ENCODE results near the gene CARM1.
A peak's percentile ranks its signal among the peaks of the same experiment; 100 is the strongest.
"Not testable (repeated sequence)": the region's sequence is repeated elsewhere in the genome, so short reads cannot be mapped to it uniquely, and the experiment has no call there.

CARM1 gene

GRCh38 chr19:10872546-10873107, 1.3 kb downstream of the CARM1 start:
- Histone ChIP-seq H4K91ac (ENCODE audit: low read length) (no peak overlapping the region), H3K27ac (ENCODE audit: low read length, poor library complexity, severe bottlenecking) (peak overlapping the region; percentile 25), H4K8ac (ENCODE audit: low read length) (peak overlapping the region; percentile 93), H2BK12ac (ENCODE audit: low read length in 2 of 2) (peak overlapping the region in 1 of 2 experiments; percentile 34), H2AFZ (ENCODE audit: low read depth, low read length) (peak overlapping the region; percentile 10), H3K79me1 (replicated peaks; ENCODE audit: low read length, poor library complexity, severe bottlenecking) (peaks cover 15% of the 10 kb centered on the region), H2BK120ac (ENCODE audit: low read depth, low read length) (no peak overlapping the region), H3K9ac (ENCODE audit: low read length) (peak overlapping the region; percentile 90), H3K14ac (ENCODE audit: low read length in 2 of 2) (peak overlapping the region in 1 of 2 experiments; percentile 100), H3K4ac (ENCODE audit: low read depth in 1 of 2, low read length in 2 of 2) (peak overlapping the region in 1 of 2 experiments; percentile 98), H3K23ac (ENCODE audit: low read length in 2 of 2) (no peak overlapping the region), H3K18ac (ENCODE audit: low read depth in 1 of 2, low read length in 2 of 2) (peak overlapping the region in 1 of 2 experiments; percentile 100), H2BK5ac (ENCODE audit: low read depth, low read length, poor library complexity, severe bottlenecking) (no peak overlapping the region), H3K27me3 (ENCODE audit: control insufficient read depth in 1 of 2, insufficient read depth in 1 of 2, low read length in 2 of 2) (no peaks in the 10 kb centered on the region), H2BK15ac (ENCODE audit: low read depth, poor library complexity, severe bottlenecking) (no peak overlapping the region), H2AK5ac (ENCODE audit: low read length, severe bottlenecking) (no peak overlapping the region), H3K9me3 (ENCODE audit: control insufficient read depth, low read length) (no peaks in the 10 kb centered on the region), H3K4me2 (ENCODE audit: low read length, poor library complexity, severe bottlenecking) (peak overlapping the region; percentile 92), H3K4me1 (ENCODE audit: control insufficient read depth, insufficient read depth, low read depth, low read length) (peaks cover 9% of the 10 kb centered on the region), H3K4me3 (ENCODE audit: insufficient read depth in 1 of 2, low read depth in 1 of 2, low read length in 2 of 2) (peak overlapping the region; percentile 86 to 97), H3K36me3 (ENCODE audit: control insufficient read depth in 1 of 2, insufficient read depth in 2 of 2, low read depth in 1 of 2, low read length in 2 of 2) (peaks cover 0 to 4% of the 10 kb centered on the region in 2 experiments)
- WGBS, result 8% methylated on average over 13 of the region's 16 CpGs
- DNase-seq, result no peak

GRCh38 chr19:10874024-10874423, 2.7 kb downstream of the CARM1 start:
- 100% methylated on average over 1 of the region's 1 CpG for WGBS
- no peak for DNase-seq
- Histone ChIP-seq H3K79me1 (replicated peaks; ENCODE audit: low read length, poor library complexity, severe bottlenecking) (peaks cover 19% of the 10 kb centered on the region), H2BK120ac (ENCODE audit: low read depth, low read length) (no peak overlapping the region), H2AK5ac (ENCODE audit: low read length, severe bottlenecking) (no peak overlapping the region), H4K91ac (ENCODE audit: low read length) (no peak overlapping the region), H3K4me2 (ENCODE audit: low read length, poor library complexity, severe bottlenecking) (no peak overlapping the region), H3K18ac (ENCODE audit: low read depth in 1 of 2, low read length in 2 of 2) (no peak overlapping the region), H2BK15ac (ENCODE audit: low read depth, poor library complexity, severe bottlenecking) (no peak overlapping the region), H3K4me1 (ENCODE audit: control insufficient read depth, insufficient read depth, low read depth, low read length) (peaks cover 11% of the 10 kb centered on the region), H4K8ac (ENCODE audit: low read length) (no peak overlapping the region), H2BK5ac (ENCODE audit: low read depth, low read length, poor library complexity, severe bottlenecking) (no peak overlapping the region), H3K9ac (ENCODE audit: low read length) (peak overlapping the region; percentile 8), H3K14ac (ENCODE audit: low read length in 2 of 2) (no peak overlapping the region), H3K4ac (ENCODE audit: low read depth in 1 of 2, low read length in 2 of 2) (no peak overlapping the region), H3K23ac (ENCODE audit: low read length in 2 of 2) (no peak overlapping the region), H3K4me3 (ENCODE audit: insufficient read depth in 1 of 2, low read depth in 1 of 2, low read length in 2 of 2) (no peak overlapping the region), H2AFZ (ENCODE audit: low read depth, low read length) (no peak overlapping the region), H2BK12ac (ENCODE audit: low read length in 2 of 2) (no peak overlapping the region), H3K27me3 (ENCODE audit: control insufficient read depth in 1 of 2, insufficient read depth in 1 of 2, low read length in 2 of 2) (no peaks in the 10 kb centered on the region), H3K9me3 (ENCODE audit: control insufficient read depth, low read length) (no peaks in the 10 kb centered on the region), H3K27ac (ENCODE audit: low read length, poor library complexity, severe bottlenecking) (no peak overlapping the region), H3K36me3 (ENCODE audit: control insufficient read depth in 1 of 2, insufficient read depth in 2 of 2, low read depth in 1 of 2, low read length in 2 of 2) (peaks cover 0 to 4% of the 10 kb centered on the region in 2 experiments)

- no peak overlapping the region for H4K91ac ChIP-seq (ENCODE audit: low read length)
- WGBS, result 87% methylated on average over 10 of the region's 10 CpGs
- no peak overlapping the region for H2AK5ac ChIP-seq (ENCODE audit: low read length, severe bottlenecking)
Measured at GRCh38 chr19:10876459-10877240, 5.3 kb downstream of the CARM1 start.

GRCh38 chr19:10877608-10878007, 6.3 kb downstream of the CARM1 start:
- H3K79me1 ChIP-seq (replicated peaks; ENCODE audit: low read length, poor library complexity, severe bottlenecking), result peaks cover 41% of the 10 kb centered on the region
- not testable (repeated sequence) for DNase-seq; H4K91ac ChIP-seq (ENCODE audit: low read length); H3K27me3 ChIP-seq (ENCODE audit: control insufficient read depth in 1 of 2, insufficient read depth in 1 of 2, low read length in 2 of 2); H3K18ac ChIP-seq (ENCODE audit: low read depth in 1 of 2, low read length in 2 of 2); H2BK15ac ChIP-seq (ENCODE audit: low read depth, poor library complexity, severe bottlenecking); H3K9me3 ChIP-seq (ENCODE audit: control insufficient read depth, low read length); H3K4me3 ChIP-seq (ENCODE audit: insufficient read depth in 1 of 2, low read depth in 1 of 2, low read length in 2 of 2); H3K27ac ChIP-seq (ENCODE audit: low read length, poor library complexity, severe bottlenecking); H4K8ac ChIP-seq (ENCODE audit: low read length); H3K4ac ChIP-seq (ENCODE audit: low read depth in 1 of 2, low read length in 2 of 2); H3K4me2 ChIP-seq (ENCODE audit: low read length, poor library complexity, severe bottlenecking); H3K14ac ChIP-seq (ENCODE audit: low read length in 2 of 2); H3K23ac ChIP-seq (ENCODE audit: low read length in 2 of 2); H2BK12ac ChIP-seq (ENCODE audit: low read length in 2 of 2); H2AK5ac ChIP-seq (ENCODE audit: low read length, severe bottlenecking); H2BK120ac ChIP-seq (ENCODE audit: low read depth, low read length); H3K36me3 ChIP-seq (ENCODE audit: control insufficient read depth in 1 of 2, insufficient read depth in 2 of 2, low read depth in 1 of 2, low read length in 2 of 2); H2AFZ ChIP-seq (ENCODE audit: low read depth, low read length); H2BK5ac ChIP-seq (ENCODE audit: low read depth, low read length, poor library complexity, severe bottlenecking)
- H3K4me1 ChIP-seq (ENCODE audit: control insufficient read depth, insufficient read depth, low read depth, low read length), result peaks cover 24% of the 10 kb centered on the region
- peak overlapping the region; percentile 35 for H3K9ac ChIP-seq (ENCODE audit: low read length)
- WGBS, result 98% methylated on average over 8 of the region's 9 CpGs

More at GRCh38 chr19:10876459-10877240, 5.3 kb downstream of the CARM1 start:
- DNase-seq, result no peak
- Histone ChIP-seq H3K79me1 (replicated peaks; ENCODE audit: low read length, poor library complexity, severe bottlenecking) (peaks cover 36% of the 10 kb centered on the region), H2AFZ (ENCODE audit: low read depth, low read length) (no peak overlapping the region), H3K36me3 (ENCODE audit: control insufficient read depth in 1 of 2, insufficient read depth in 2 of 2, low read depth in 1 of 2, low read length in 2 of 2) (peaks cover 0 to 7% of the 10 kb centered on the region in 2 experiments), H2BK120ac (ENCODE audit: low read depth, low read length) (no peak overlapping the region), H2BK12ac (ENCODE audit: low read length in 2 of 2) (no peak overlapping the region), H3K18ac (ENCODE audit: low read depth in 1 of 2, low read length in 2 of 2) (no peak overlapping the region), H3K23ac (ENCODE audit: low read length in 2 of 2) (no peak overlapping the region), H3K9me3 (ENCODE audit: control insufficient read depth, low read length) (no peaks in the 10 kb centered on the region), H3K14ac (ENCODE audit: low read length in 2 of 2) (peak overlapping the region in 1 of 2 experiments; percentile 53), H3K9ac (ENCODE audit: low read length) (no peak overlapping the region), H4K8ac (ENCODE audit: low read length) (no peak overlapping the region), H3K27me3 (ENCODE audit: control insufficient read depth in 1 of 2, insufficient read depth in 1 of 2, low read length in 2 of 2) (no peaks in the 10 kb centered on the region), H2BK15ac (ENCODE audit: low read depth, poor library complexity, severe bottlenecking) (no peak overlapping the region), H3K4me1 (ENCODE audit: control insufficient read depth, insufficient read depth, low read depth, low read length) (peaks cover 17% of the 10 kb centered on the region), H2BK5ac (ENCODE audit: low read depth, low read length, poor library complexity, severe bottlenecking) (no peak overlapping the region), H3K4me2 (ENCODE audit: low read length, poor library complexity, severe bottlenecking) (no peak overlapping the region), H3K4me3 (ENCODE audit: insufficient read depth in 1 of 2, low read depth in 1 of 2, low read length in 2 of 2) (no peak overlapping the region), H3K4ac (ENCODE audit: low read depth in 1 of 2, low read length in 2 of 2) (no peak overlapping the region), H3K27ac (ENCODE audit: low read length, poor library complexity, severe bottlenecking) (no peak overlapping the region)

All from mesenchymal stem cell (in vitro differentiated cells and primary cell).